ENCODE data around the gene INPP5F. TPM values are rescaled to one million over a fixed set of nuclear protein-coding genes. Genes with fewer than 3 reads are reported as not detected.

Gene INPP5F
- total RNA-seq, 1 donor = 38.0 TPM

GRCh38 chr10:119734396-119735332 lies 8.8 kb downstream of the INPP5F start:
- TF ChIP-seq CTCF (IDR thresholded peaks at IDR 0.05; ENCODE audit: insufficient read depth, low read depth, low read length) = no peak
- no peak overlapping the region for H3K4me3 ChIP-seq (ENCODE audit: low read depth, low read length)
- DNase-seq (ENCODE audit: low read depth) = peak; percentile 42

GRCh38 chr10:119735451-119735850 lies 9.6 kb downstream of the INPP5F start:
- DNase-seq (ENCODE audit: low read depth) = no peak
- TF ChIP-seq CTCF (IDR thresholded peaks at IDR 0.05; ENCODE audit: insufficient read depth, low read depth, low read length) = no peak
- no peak overlapping the region for H3K4me3 ChIP-seq (ENCODE audit: low read depth, low read length)

GRCh38 chr10:119736220-119736619 lies 10.4 kb downstream of the INPP5F start:
- TF ChIP-seq CTCF (IDR thresholded peaks at IDR 0.05; ENCODE audit: insufficient read depth, low read depth, low read length) = no peak
- no peak overlapping the region for H3K4me3 ChIP-seq (ENCODE audit: low read depth, low read length)

GRCh38 chr10:119737039-119737663 lies 11.3 kb downstream of the INPP5F start:
- no peak overlapping the region for H3K4me3 ChIP-seq (ENCODE audit: low read depth, low read length)
- DNase-seq (ENCODE audit: low read depth) = no peak
- no peak for TF ChIP-seq CTCF (IDR thresholded peaks at IDR 0.05; ENCODE audit: insufficient read depth, low read depth, low read length)

More at GRCh38 chr10:119736220-119736619, 10.4 kb downstream of the INPP5F start:
- no peak for DNase-seq (ENCODE audit: low read depth)

GRCh38 chr10:119737823-119738222 lies 12.0 kb downstream of the INPP5F start:
- no peak for TF ChIP-seq CTCF (IDR thresholded peaks at IDR 0.05; ENCODE audit: insufficient read depth, low read depth, low read length)
- peak; percentile 80 for DNase-seq (ENCODE audit: low read depth)
- no peak overlapping the region for H3K4me3 ChIP-seq (ENCODE audit: low read depth, low read length)

GRCh38 chr10:119738962-119739361 lies 13.1 kb downstream of the INPP5F start:
- no peak overlapping the region for H3K4me3 ChIP-seq (ENCODE audit: low read depth, low read length)
- no peak for TF ChIP-seq CTCF (IDR thresholded peaks at IDR 0.05; ENCODE audit: insufficient read depth, low read depth, low read length)
- no peak for DNase-seq (ENCODE audit: low read depth)

All from fibroblast of villous mesenchyme (primary cell).